Measurements from ENCODE around the gene CHPT1. TPM values are rescaled to one million over a fixed set of nuclear protein-coding genes. Genes with fewer than 3 reads are reported as not detected.

CHPT1 gene
- total RNA-seq, 1 donor from 2014 or later = 65.3 TPM

- no peak for TF ChIP-seq CTCF (IDR thresholded peaks at IDR 0.05)
- ATAC-seq (no peak), DNase-seq (no peak)
- H3K4me3 ChIP-seq = no peak overlapping the region
- H3K9me3 ChIP-seq = no peaks in the 10 kb centered on the region
- H3K27me3 ChIP-seq (ENCODE audit: low read depth) = no peaks in the 10 kb centered on the region
- no peaks in the 10 kb centered on the region for H3K36me3 ChIP-seq
- H3K27ac ChIP-seq = no peak overlapping the region
- intact Hi-C loops (cut with DNase I) = no loop called here
- no peaks in the 10 kb centered on the region for H3K4me1 ChIP-seq
Observed at GRCh38 chr12:101686176-101686575, 11.3 kb upstream of the CHPT1 start.

- intact Hi-C loops (cut with DNase I) = no loop called here
Observed at GRCh38 chr12:101690544-101691098, 6.8 kb upstream of the CHPT1 start.

GRCh38 chr12:101691503-101692096 is 5.8 kb upstream of the CHPT1 start:
- Histone ChIP-seq H3K36me3 (no peaks in the 10 kb centered on the region), H3K4me3 (no peak overlapping the region), H3K27me3 (ENCODE audit: low read depth) (no peaks in the 10 kb centered on the region), H3K4me1 (peaks cover 8% of the 10 kb centered on the region), H3K9me3 (no peaks in the 10 kb centered on the region), H3K27ac (no peak overlapping the region)
- DNase-seq (no peak), ATAC-seq (no peak)
- intact Hi-C loops (cut with DNase I) = no loop called here
- no peak for TF ChIP-seq CTCF (IDR thresholded peaks at IDR 0.05)

More at GRCh38 chr12:101690544-101691098, 6.8 kb upstream of the CHPT1 start:
- Histone ChIP-seq H3K27me3 (ENCODE audit: low read depth) (no peaks in the 10 kb centered on the region), H3K9me3 (no peaks in the 10 kb centered on the region), H3K36me3 (no peaks in the 10 kb centered on the region), H3K4me1 (no peaks in the 10 kb centered on the region), H3K4me3 (no peak overlapping the region), H3K27ac (no peak overlapping the region)
- TF ChIP-seq CTCF (IDR thresholded peaks at IDR 0.05) = no peak
- ATAC-seq (no peak), DNase-seq (no peak)

GRCh38 chr12:101694297-101694848 is 3.1 kb upstream of the CHPT1 start:
- ATAC-seq = no peak
- TF ChIP-seq CTCF (IDR thresholded peaks at IDR 0.05) = no peak
- H3K4me3 ChIP-seq = no peak overlapping the region

GRCh38 chr12:101694986-101695385 is 2.5 kb upstream of the CHPT1 start:
- no peak for ATAC-seq
- intact Hi-C loops (cut with DNase I) = no loop called here
- H3K27ac ChIP-seq = no peak overlapping the region

More at GRCh38 chr12:101694297-101694848, 3.1 kb upstream of the CHPT1 start:
- Histone ChIP-seq H3K27me3 (ENCODE audit: low read depth) (no peaks in the 10 kb centered on the region), H3K9me3 (no peaks in the 10 kb centered on the region), H3K36me3 (no peaks in the 10 kb centered on the region), H3K4me1 (peaks cover 21% of the 10 kb centered on the region), H3K27ac (no peak overlapping the region)
- intact Hi-C loops (cut with DNase I) = no loop called here
- DNase-seq = no peak

More at GRCh38 chr12:101694986-101695385, 2.5 kb upstream of the CHPT1 start:
- H3K27me3 ChIP-seq (ENCODE audit: low read depth) = no peaks in the 10 kb centered on the region
- no peak for TF ChIP-seq CTCF (IDR thresholded peaks at IDR 0.05)
- H3K36me3 ChIP-seq = no peaks in the 10 kb centered on the region
- no peak for DNase-seq
- no peak overlapping the region for H3K4me3 ChIP-seq
- H3K4me1 ChIP-seq = peaks cover 24% of the 10 kb centered on the region
- H3K9me3 ChIP-seq = no peaks in the 10 kb centered on the region

Measured in lower lobe of right lung (tissue), 2 donors.